HG02970 (cell line): ENCODE data around the gene LDLRAD4.

Source experiments
- ATAC-seq: cut with Tn5 transposase; IDR thresholded peaks from one replicate; pipeline ENCODE4 v1.9.1; 2021; ENCODE audit warnings: mild to moderate bottlenecking, moderate library complexity, moderate number of reproducible peaks; ENCODE audit not compliant: unreplicated experiment, low FRiP score

LDLRAD4 gene

GRCh38 chr18:13218368-13218991, at the start of gene LDLRAD4:
LDLRAD4 (plus strand) TSS chr18:13218760.
- ATAC-seq, result no peak

- no peak for ATAC-seq
These were observed 44.9 kb upstream of the LDLRAD4 start for GRCh38 chr18:13173578-13174145.

GRCh38 chr18:13175266-13175665, 43.3 kb upstream of the LDLRAD4 start:
- no peak for ATAC-seq

GRCh38 chr18:13175754-13176210, 42.8 kb upstream of the LDLRAD4 start:
- ATAC-seq, result no peak

GRCh38 chr18:13176847-13177246, 41.7 kb upstream of the LDLRAD4 start:
- ATAC-seq, result no peak

GRCh38 chr18:13178197-13178596, 40.4 kb upstream of the LDLRAD4 start:
- no peak for ATAC-seq

- no peak for ATAC-seq
These were observed 39.6 kb upstream of the LDLRAD4 start for GRCh38 chr18:13178976-13179375.

- no peak for ATAC-seq
These were observed 38.9 kb upstream of the LDLRAD4 start for GRCh38 chr18:13179566-13180113.

- ATAC-seq, result no peak
These were observed 37.8 kb upstream of the LDLRAD4 start for GRCh38 chr18:13180614-13181375.

- no peak for ATAC-seq
These were observed 36.8 kb upstream of the LDLRAD4 start for GRCh38 chr18:13181765-13182164.

GRCh38 chr18:13183359-13183758, 35.2 kb upstream of the LDLRAD4 start:
- no peak for ATAC-seq

GRCh38 chr18:13183790-13184189, 34.8 kb upstream of the LDLRAD4 start:
- ATAC-seq, result no peak

- no peak for ATAC-seq
These were observed 34.2 kb upstream of the LDLRAD4 start for GRCh38 chr18:13184396-13184795.

- no peak for ATAC-seq
These were observed 32.8 kb upstream of the LDLRAD4 start for GRCh38 chr18:13185675-13186198.

GRCh38 chr18:13186687-13187086, 31.9 kb upstream of the LDLRAD4 start:
- no peak for ATAC-seq

GRCh38 chr18:13187498-13187897, 31.1 kb upstream of the LDLRAD4 start:
- ATAC-seq, result no peak

- no peak for ATAC-seq
These were observed 27.5 kb upstream of the LDLRAD4 start for GRCh38 chr18:13191031-13191430.

GRCh38 chr18:13191779-13192178, 26.8 kb upstream of the LDLRAD4 start:
- ATAC-seq, result no peak

GRCh38 chr18:13192970-13193369, 25.6 kb upstream of the LDLRAD4 start:
- no peak for ATAC-seq

- ATAC-seq, result no peak
These were observed 24.3 kb upstream of the LDLRAD4 start for GRCh38 chr18:13194239-13194638.

- no peak for ATAC-seq
These were observed 19.9 kb upstream of the LDLRAD4 start for GRCh38 chr18:13198701-13199100.
